HEK293 (cell line): ENCODE measurements around the gene ATP5F1D.

Experiments
- MYNN ChIP-seq: fragments of 450-650 bp; formaldehyde crosslinking; IDR thresholded peaks from 2 replicates; pipeline ENCODE4 v1.5.1; 2016; ENCODE audit warnings: missing biosample characterization, missing genetic modification characterization, borderline replicate concordance
- OVOL3 ChIP-seq: fragments of 450-650 bp; formaldehyde crosslinking; IDR thresholded peaks from 2 replicates; pipeline ENCODE4 v1.5.1; 2016; ENCODE audit warnings: missing biosample characterization, missing genetic modification characterization
- REST ChIP-seq: fragments of 450-650 bp; formaldehyde crosslinking; IDR thresholded peaks from 2 replicates; pipeline ENCODE4 v1.5.1; 2016; ENCODE audit warnings: missing biosample characterization, missing genetic modification characterization
- SETDB1 ChIP-seq: IDR thresholded peaks from one replicate; pipeline ENCODE4 v1.6.1; 2017; ENCODE audit warnings: mild to moderate bottlenecking, low read length, moderate library complexity, mixed read lengths; ENCODE audit not compliant: insufficient read length
- YY1 ChIP-seq: fragments of 450-650 bp; formaldehyde crosslinking; IDR thresholded peaks from 2 replicates; pipeline ENCODE4 v1.5.1; 2018; ENCODE audit warnings: missing biosample characterization, missing genetic modification characterization
- ZBTB6 ChIP-seq: fragments of 450-650 bp; formaldehyde crosslinking; IDR thresholded peaks from 2 replicates; pipeline ENCODE4 v1.5.1; 2017; ENCODE audit warnings: missing biosample characterization, missing genetic modification characterization
- ZBTB8A ChIP-seq: fragments of 450-650 bp; formaldehyde crosslinking; IDR thresholded peaks from 2 replicates; pipeline ENCODE4 v1.5.1; 2016; ENCODE audit warnings: missing biosample characterization, missing genetic modification characterization
- ZFP37 ChIP-seq: fragments of 450-650 bp; formaldehyde crosslinking; IDR thresholded peaks from 2 replicates; pipeline ENCODE4 v1.5.1; 2016; ENCODE audit warnings: missing biosample characterization, missing genetic modification characterization
- ZNF121 ChIP-seq: fragments of 450-650 bp; formaldehyde crosslinking; IDR thresholded peaks from 2 replicates; pipeline ENCODE4 v1.5.1; 2016; ENCODE audit warnings: missing biosample characterization, missing genetic modification characterization
- ZNF132 ChIP-seq: fragments of 450-650 bp; formaldehyde crosslinking; IDR thresholded peaks from 2 replicates; pipeline ENCODE4 v1.5.1; 2017; ENCODE audit warnings: missing biosample characterization, missing genetic modification characterization, borderline replicate concordance
- ZNF138 ChIP-seq: fragments of 450-650 bp; formaldehyde crosslinking; IDR thresholded peaks from 2 replicates; pipeline ENCODE4 v1.5.1; 2016; ENCODE audit warnings: missing biosample characterization, missing genetic modification characterization, borderline replicate concordance
- ZNF155 ChIP-seq: fragments of 450-650 bp; formaldehyde crosslinking; IDR thresholded peaks from 2 replicates; pipeline ENCODE4 v1.5.1; 2016; ENCODE audit warnings: missing biosample characterization, missing genetic modification characterization
- ZNF157 ChIP-seq: fragments of 450-650 bp; formaldehyde crosslinking; IDR thresholded peaks from 2 replicates; pipeline ENCODE4 v1.5.1; 2016; ENCODE audit warnings: missing biosample characterization, missing genetic modification characterization
- ZNF175 ChIP-seq: fragments of 450-650 bp; formaldehyde crosslinking; IDR thresholded peaks from 2 replicates; pipeline ENCODE4 v1.5.1; 2016; ENCODE audit warnings: missing biosample characterization, missing genetic modification characterization
- ZNF184 ChIP-seq: fragments of 450-650 bp; IDR thresholded peaks from 2 replicates; pipeline ENCODE4 v1.5.1; 2018; ENCODE audit warnings: missing biosample characterization, mild to moderate bottlenecking, missing genetic modification characterization
- ZNF292 ChIP-seq: fragments of 450-650 bp; formaldehyde crosslinking; IDR thresholded peaks from 2 replicates; pipeline ENCODE4 v1.5.1; 2016; ENCODE audit warnings: low read depth, missing biosample characterization, missing genetic modification characterization, borderline replicate concordance
- ZNF37A ChIP-seq: fragments of 450-650 bp; IDR thresholded peaks from 2 replicates; pipeline ENCODE4 v1.5.1; 2018; ENCODE audit warnings: missing biosample characterization, missing genetic modification characterization
- ZNF423 ChIP-seq: fragments of 450-650 bp; formaldehyde crosslinking; IDR thresholded peaks from 2 replicates; pipeline ENCODE4 v1.5.1; 2016; ENCODE audit warnings: missing biosample characterization, missing genetic modification characterization
- ZNF426 ChIP-seq: fragments of 450-650 bp; formaldehyde crosslinking; IDR thresholded peaks from 2 replicates; pipeline ENCODE4 v1.5.1; 2017; ENCODE audit warnings: missing biosample characterization, missing genetic modification characterization, mild to moderate bottlenecking, inconsistent platforms, moderate library complexity
- ZNF473 ChIP-seq: fragments of 450-650 bp; formaldehyde crosslinking; IDR thresholded peaks from 2 replicates; pipeline ENCODE4 v1.5.1; 2017; ENCODE audit warnings: missing biosample characterization, missing genetic modification characterization
- ZNF488 ChIP-seq: fragments of 450-650 bp; formaldehyde crosslinking; IDR thresholded peaks from 2 replicates; pipeline ENCODE4 v1.5.1; 2016; ENCODE audit warnings: missing biosample characterization, missing genetic modification characterization
- ZNF501 ChIP-seq: fragments of 450-650 bp; formaldehyde crosslinking; IDR thresholded peaks from 2 replicates; pipeline ENCODE4 v1.5.1; 2016; ENCODE audit warnings: missing biosample characterization, missing genetic modification characterization
- ZNF510 ChIP-seq: fragments of 450-650 bp; formaldehyde crosslinking; IDR thresholded peaks from 2 replicates; pipeline ENCODE4 v1.5.1; 2018; ENCODE audit warnings: mild to moderate bottlenecking, missing genetic modification characterization, missing biosample characterization; ENCODE audit not compliant: insufficient replicate concordance
- ZNF514 ChIP-seq: fragments of 450-650 bp; formaldehyde crosslinking; IDR thresholded peaks from 2 replicates; pipeline ENCODE4 v1.5.1; 2016; ENCODE audit warnings: missing biosample characterization, missing genetic modification characterization
- ZNF555 ChIP-seq: fragments of 450-650 bp; formaldehyde crosslinking; conservative IDR thresholded peaks from 2 replicates; pipeline ENCODE4 v1.5.1; 2017; ENCODE audit warnings: missing biosample characterization, mild to moderate bottlenecking, missing genetic modification characterization, inconsistent platforms
- ZNF561 ChIP-seq: fragments of 450-650 bp; IDR thresholded peaks from 2 replicates; pipeline ENCODE4 v1.5.1; 2018; ENCODE audit warnings: missing biosample characterization, missing genetic modification characterization, borderline replicate concordance
- ZNF704 ChIP-seq: fragments of 450-650 bp; formaldehyde crosslinking; IDR thresholded peaks from 2 replicates; pipeline ENCODE4 v1.5.1; 2016; ENCODE audit warnings: missing biosample characterization, missing genetic modification characterization
- ZNF747 ChIP-seq: fragments of 450-650 bp; formaldehyde crosslinking; IDR thresholded peaks from 2 replicates; pipeline ENCODE4 v1.5.1; 2016; ENCODE audit warnings: missing biosample characterization, missing genetic modification characterization
- ZNF843 ChIP-seq: fragments of 450-650 bp; formaldehyde crosslinking; IDR thresholded peaks from 2 replicates; pipeline ENCODE4 v1.5.1; 2016; ENCODE audit warnings: missing biosample characterization, missing genetic modification characterization
- TF ChIP-seq, protein P1 (sequence below): fragments of 450-650 bp; formaldehyde crosslinking; IDR thresholded peaks from 2 replicates; pipeline ENCODE4 v1.5.1; 2016; ENCODE audit warnings: missing biosample characterization, missing genetic modification characterization
- TF ChIP-seq, protein P2 (sequence below): fragments of 450-650 bp; formaldehyde crosslinking; IDR thresholded peaks from 2 replicates; pipeline ENCODE4 v1.5.1; 2016; ENCODE audit warnings: missing biosample characterization, missing genetic modification characterization

ATP5F1D gene

GRCh38 chr19:1239796-1240737 lies 1.5 kb upstream of the ATP5F1D start (continued):
- TF ChIP-seq ZNF488 (tag by site-specific recombination) (no peak), YY1 (no peak), ZNF37A (tag by site-specific recombination) (peak; percentile 42; the same call in 1 of the 2 replicates), ZNF426 (tag by site-specific recombination) (no peak), ZNF138 (tag by site-specific recombination) (no peak), MYNN (tag by site-specific recombination) (no peak), ZNF843 (tag by site-specific recombination) (no peak), ZNF555 (tag by site-specific recombination) (no peak), ZBTB8A (peak; percentile 88), OVOL3 (no peak), ZFP37 (no peak), ZNF747 (tag by site-specific recombination) (no peak), ZNF510 (no peak), ZNF121 (tag by site-specific recombination) (0 out of 2 replicates have a peak, but pooled peaks have one; percentile 17), REST (tag by site-specific recombination) (peak; percentile 20; the same call in 1 of the 2 replicates), ZNF155 (tag by site-specific recombination) (no peak), ZNF704 (tag by site-specific recombination) (no peak), ZNF292 (tag by site-specific recombination) (no peak), SETDB1 (no peak), ZNF514 (tag by site-specific recombination) (no peak), ZNF157 (tag by site-specific recombination) (no peak), ZNF184 (tag by site-specific recombination) (peak; percentile 19; the same call in 1 of the 2 replicates), ZBTB6 (no peak), ZNF175 (tag by site-specific recombination) (no peak), ZNF132 (tag by site-specific recombination) (no peak), ZNF423 (tag by site-specific recombination) (peak; percentile 69), ZNF473 (no peak), ZNF561 (tag by site-specific recombination) (peak; percentile 85; the same call in 1 of the 2 replicates), ZNF501 (tag by site-specific recombination) (no peak)
- TF ChIP-seq, protein P1, sequence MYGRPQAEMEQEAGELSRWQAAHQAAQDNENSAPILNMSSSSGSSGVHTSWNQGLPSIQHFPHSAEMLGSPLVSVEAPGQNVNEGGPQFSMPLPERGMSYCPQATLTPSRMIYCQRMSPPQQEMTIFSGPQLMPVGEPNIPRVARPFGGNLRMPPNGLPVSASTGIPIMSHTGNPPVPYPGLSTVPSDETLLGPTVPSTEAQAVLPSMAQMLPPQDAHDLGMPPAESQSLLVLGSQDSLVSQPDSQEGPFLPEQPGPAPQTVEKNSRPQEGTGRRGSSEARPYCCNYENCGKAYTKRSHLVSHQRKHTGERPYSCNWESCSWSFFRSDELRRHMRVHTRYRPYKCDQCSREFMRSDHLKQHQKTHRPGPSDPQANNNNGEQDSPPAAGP (tag by site-specific recombination): no peak; the same call in 1 of the 2 replicates
- TF ChIP-seq, protein P2, sequence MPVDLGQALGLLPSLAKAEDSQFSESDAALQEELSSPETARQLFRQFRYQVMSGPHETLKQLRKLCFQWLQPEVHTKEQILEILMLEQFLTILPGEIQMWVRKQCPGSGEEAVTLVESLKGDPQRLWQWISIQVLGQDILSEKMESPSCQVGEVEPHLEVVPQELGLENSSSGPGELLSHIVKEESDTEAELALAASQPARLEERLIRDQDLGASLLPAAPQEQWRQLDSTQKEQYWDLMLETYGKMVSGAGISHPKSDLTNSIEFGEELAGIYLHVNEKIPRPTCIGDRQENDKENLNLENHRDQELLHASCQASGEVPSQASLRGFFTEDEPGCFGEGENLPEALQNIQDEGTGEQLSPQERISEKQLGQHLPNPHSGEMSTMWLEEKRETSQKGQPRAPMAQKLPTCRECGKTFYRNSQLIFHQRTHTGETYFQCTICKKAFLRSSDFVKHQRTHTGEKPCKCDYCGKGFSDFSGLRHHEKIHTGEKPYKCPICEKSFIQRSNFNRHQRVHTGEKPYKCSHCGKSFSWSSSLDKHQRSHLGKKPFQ: no peak
